HPDE6-E6E7 (cell line): ENCODE results near the gene LAMP5.
A peak's percentile ranks its signal among the peaks of the same experiment; 100 is the strongest.

ENCODE experiments used
- DNase-seq: peaks from one replicate; pipeline ENCODE4 v3.0.0; 2011; ENCODE audit warnings: missing footprints; ENCODE audit errors: extremely low spot score

Gene LAMP5

GRCh38 chr20:9535449-9535848 is 21.1 kb downstream of the LAMP5 start:
- no peak for DNase-seq

GRCh38 chr20:9543214-9543613 is 28.8 kb downstream of the LAMP5 start:
- DNase-seq: no peak

GRCh38 chr20:9550283-9550682 is 35.9 kb downstream of the LAMP5 start:
- no peak for DNase-seq

GRCh38 chr20:9550871-9551270 is 36.5 kb downstream of the LAMP5 start:
- DNase-seq: no peak

- no peak for DNase-seq
Observed at GRCh38 chr20:9551808-9552550, 37.6 kb downstream of the LAMP5 start.

GRCh38 chr20:9555781-9556180 is 41.4 kb downstream of the LAMP5 start:
- DNase-seq: peak; percentile 75

GRCh38 chr20:9557411-9557810 is 43.0 kb downstream of the LAMP5 start:
- DNase-seq: no peak

GRCh38 chr20:9565910-9566550 is 51.6 kb downstream of the LAMP5 start:
- no peak for DNase-seq

- no peak for DNase-seq
Observed at GRCh38 chr20:9566977-9567376, 52.6 kb downstream of the LAMP5 start.

- DNase-seq: no peak
Observed at GRCh38 chr20:9570612-9571011, 56.2 kb downstream of the LAMP5 start.

- DNase-seq: no peak
Observed at GRCh38 chr20:9571783-9572182, 57.4 kb downstream of the LAMP5 start.

GRCh38 chr20:9572670-9573069 is 58.3 kb downstream of the LAMP5 start:
- no peak for DNase-seq

GRCh38 chr20:9573335-9574151 is 59.2 kb downstream of the LAMP5 start:
- no peak for DNase-seq

- no peak for DNase-seq
Observed at GRCh38 chr20:9574181-9574580, 59.8 kb downstream of the LAMP5 start.

- DNase-seq: no peak
Observed at GRCh38 chr20:9574776-9575175, 60.4 kb downstream of the LAMP5 start.

GRCh38 chr20:9575836-9576235 is 61.4 kb downstream of the LAMP5 start:
- DNase-seq: no peak

- DNase-seq: no peak
Observed at GRCh38 chr20:9576695-9577094, 62.3 kb downstream of the LAMP5 start.

GRCh38 chr20:9577397-9577796 is 63.0 kb downstream of the LAMP5 start:
- DNase-seq: no peak

- DNase-seq: no peak
Observed at GRCh38 chr20:9578594-9578993, 64.2 kb downstream of the LAMP5 start.
